ENCODE results near the gene TBC1D2B.
"Not testable (repeated sequence)": the region's sequence is repeated elsewhere in the genome, so short reads cannot be mapped to it uniquely, and the experiment has no call there.

TBC1D2B gene

GRCh38 chr15:77999486-77999885, 78.0 kb downstream of the TBC1D2B start:
- DNase-seq: no peak

GRCh38 chr15:77998592-77998991, 78.9 kb downstream of the TBC1D2B start:
- DNase-seq: no peak

GRCh38 chr15:77997761-77998554, 79.6 kb downstream of the TBC1D2B start:
- not testable (repeated sequence) for DNase-seq

GRCh38 chr15:77997221-77997620, 80.3 kb downstream of the TBC1D2B start:
- not testable (repeated sequence) for DNase-seq

- not testable (repeated sequence) for DNase-seq
These were observed 80.8 kb downstream of the TBC1D2B start for GRCh38 chr15:77996713-77997171.

GRCh38 chr15:77996226-77996625, 81.3 kb downstream of the TBC1D2B start:
- DNase-seq: not testable (repeated sequence)

- DNase-seq: not testable (repeated sequence)
These were observed 82.0 kb downstream of the TBC1D2B start for GRCh38 chr15:77995537-77995918.

- DNase-seq: not testable (repeated sequence)
These were observed 82.5 kb downstream of the TBC1D2B start for GRCh38 chr15:77994893-77995536.

GRCh38 chr15:77993970-77994693, 83.4 kb downstream of the TBC1D2B start:
- DNase-seq: not testable (repeated sequence)

- no peak for DNase-seq
These were observed 84.1 kb downstream of the TBC1D2B start for GRCh38 chr15:77993374-77993911.

- no peak for DNase-seq
These were observed 84.9 kb downstream of the TBC1D2B start for GRCh38 chr15:77992356-77993222.

- not testable (repeated sequence) for DNase-seq
These were observed 85.8 kb downstream of the TBC1D2B start for GRCh38 chr15:77991658-77992201.

- no peak for DNase-seq
These were observed 86.5 kb downstream of the TBC1D2B start for GRCh38 chr15:77991029-77991406.

- DNase-seq: no peak
These were observed 88.0 kb downstream of the TBC1D2B start for GRCh38 chr15:77989296-77990143.

GRCh38 chr15:77988347-77989295, 88.9 kb downstream of the TBC1D2B start:
- DNase-seq: no peak

- DNase-seq: not testable (repeated sequence)
These were observed 89.8 kb downstream of the TBC1D2B start for GRCh38 chr15:77987765-77988136.

GRCh38 chr15:77986891-77987764, 90.4 kb downstream of the TBC1D2B start:
- no peak for DNase-seq

- no peak for DNase-seq
These were observed 91.5 kb downstream of the TBC1D2B start for GRCh38 chr15:77985931-77986480.

Data from COR-L47 (cell line).